Ovary (tissue), 9 donors: ENCODE results near the gene SLC22A9. TPM values are rescaled to one million over a fixed set of nuclear protein-coding genes. Genes with fewer than 3 reads are reported as not detected.
"Not testable (repeated sequence)": the region's sequence is repeated elsewhere in the genome, so short reads cannot be mapped to it uniquely, and the experiment has no call there.

Experiments
- DNase-seq, 5 donors: peaks; one replicate each; pipeline ENCODE4 v3.0.0-alpha.2; 2019 to 2020
- H3K27ac ChIP-seq, 2 donors: fragments of 200-600 bp; one replicate each; pipeline versions ENCODE4 v1.5.1 to v1.8.0; 2019 to 2022
- H3K27me3 ChIP-seq: fragments of 200-600 bp; one replicate; pipeline ENCODE4 v1.8.0; 2022
- H3K36me3 ChIP-seq: fragments of 200-600 bp; sonication (generic); one replicate; pipeline ENCODE4 v1.5.1; 2019
- H3K4me1 ChIP-seq: one replicate; pipeline ENCODE4 v1.8.1; 2013; ENCODE audit warnings: mild to moderate bottlenecking, moderate library complexity; ENCODE audit not compliant: insufficient read depth
- H3K4me3 ChIP-seq: fragments of 200-600 bp; sonication (generic); one replicate; pipeline ENCODE4 v1.5.1; 2017
- H3K9me3 ChIP-seq, 2 donors: fragments of 200-600 bp in 1 of 2; sonication (generic) in 1 of 2; one replicate each; pipeline versions ENCODE4 v1.5.1 to v1.8.1; 2013 to 2019; ENCODE audit warnings: mild to moderate bottlenecking in 1 of 2, moderate library complexity in 1 of 2
- CTCF ChIP-seq, 3 donors: fragments of 450-650 bp in 2 of 3; fragments of 200-600 bp in 1 of 3; IDR thresholded peaks; one replicate each; pipeline versions ENCODE4 v1.5.1 to v1.8.0; 2016 to 2022; ENCODE audit warnings: antibody characterized with exemption in 3 of 3, mild to moderate bottlenecking in 1 of 3
- EP300 ChIP-seq: sonication (generic); formaldehyde crosslinking; IDR thresholded peaks from one replicate; pipeline ENCODE4 v1.6.1; 2017; ENCODE audit warnings: antibody characterized with exemption
- POLR2A ChIP-seq: fragments of 450-650 bp; IDR thresholded peaks from one replicate; pipeline ENCODE4 v1.6.1; 2017; ENCODE audit warnings: antibody characterized with exemption, mild to moderate bottlenecking, moderate library complexity
- WGBS, 3 donors: extraction: QIAGEN DNeasy Blood & Tissue Kit in 1 of 3; methylation state at CpG; one replicate each; pipeline versions ENCODE4 v1.1.5 to v1.1.7; 2013 to 2017; 5-methylcytosine and 5-hydroxymethylcytosine counted together
- intact Hi-C, 4 donors: fragments of 100-400 bp; cut with DNase I; formaldehyde crosslinking; loops; one replicate each; pipeline versions ENCODE4 v1.11.0 to v1.15.1; 2022 to 2023
- polyA plus RNA-seq, 2 donors: library from polyadenylated mRNA; stranded (reverse); fragments of 200-250 nt in 1 of 2; fragments of 350-450 nt in 1 of 2; fragmentation: Illumina TruSeq in 1 of 2; extraction: RNeasy Lipid Tissue Mini Kit (QIAGEN cat#74804) in 1 of 2; gene quantifications; one replicate each; pipeline ENCODE4 v1.2.3, GENCODE V29; 2013 to 2014
- total RNA-seq, 7 donors: library from RNA; depleted of rRNA in 2 of 7; stranded (reverse); fragments of >200 nt in 2 of 7; fragmentation: NEBNext Ultra II Directional in 3 of 7; extraction: Animal tissue kit (Norgen Biotek cat#: 25700) in 3 of 7; gene quantifications; one replicate each; pipeline versions ENCODE4 v1.1.0 to v1.2.4, GENCODE V29; 2016 to 2023
- donor health status: DM: no; HTN: no; CAD: no; lungs with moderate emphysema.
- donor health status: DM: no; HTN: no; CAD: no.
- donor health status: Bipolar disorder and iron deficiency.
- donor health status: DM: yes; HTN: yes; CAD: no.
- donor health status: DM: no; HTN: no; CAD: no.
- donor health status: DM: yes; HTN: yes; CAD: no.

SLC22A9 gene
- total and polyA plus RNA-seq, 9 donors, result not detected

GRCh38 chr11:63405114-63405513 lies 35.5 kb downstream of the SLC22A9 start:
- no peak overlapping the region for H3K4me3 ChIP-seq
- no peak overlapping the region for H3K27ac ChIP-seq
- DNase-seq, result no peak
- no peaks in the 10 kb centered on the region for H3K9me3 ChIP-seq
- whole genome bisulfite sequencing, 3 donors, result 16 to 57% (median 39%) methylated on average over 3 of the region's 3 CpGs
- intact Hi-C loops, result no loop called here
- no peaks in the 10 kb centered on the region for H3K27me3 ChIP-seq
- no peaks in the 10 kb centered on the region for H3K4me1 ChIP-seq
- TF ChIP-seq POLR2A (no peak), CTCF (IDR thresholded peaks at IDR 0.05) (no peak), EP300 (no peak)
- no peaks in the 10 kb centered on the region for H3K36me3 ChIP-seq

GRCh38 chr11:63406458-63406857 lies 36.9 kb downstream of the SLC22A9 start:
- Histone ChIP-seq H3K36me3 (no peaks in the 10 kb centered on the region), H3K4me3 (no peak overlapping the region), H3K4me1 (no peaks in the 10 kb centered on the region), H3K27me3 (no peaks in the 10 kb centered on the region), H3K27ac (no peak overlapping the region), H3K9me3 (no peaks in the 10 kb centered on the region)
- intact Hi-C loops, result no loop called here
- no peak for TF ChIP-seq CTCF (IDR thresholded peaks at IDR 0.05)
- TF ChIP-seq POLR2A, result no peak
- TF ChIP-seq EP300, result no peak
- DNase-seq, result no peak
- 75 to 82% (median 79%) methylated on average over 2 of the region's 2 CpGs for WGBS, 3 donors

GRCh38 chr11:63417174-63417852 lies 47.7 kb downstream of the SLC22A9 start:
- intact Hi-C loops, result no loop called here
- DNase-seq, result no peak
- Histone ChIP-seq H3K27me3 (no peaks in the 10 kb centered on the region), H3K4me3 (no peak overlapping the region), H3K4me1 (no peaks in the 10 kb centered on the region), H3K36me3 (no peaks in the 10 kb centered on the region), H3K9me3 (no peaks in the 10 kb centered on the region), H3K27ac (no peak overlapping the region)
- WGBS, 3 donors, result 50 to 86% (median 56%) methylated on average over 2 of the region's 2 CpGs
- TF ChIP-seq POLR2A (no peak), EP300 (no peak), CTCF (IDR thresholded peaks at IDR 0.05) (no peak)

GRCh38 chr11:63427971-63428508 lies 58.5 kb downstream of the SLC22A9 start:
- 82 to 89% (median 87%) methylated on average over 2 of the region's 2 CpGs for WGBS, 3 donors
- Histone ChIP-seq H3K9me3 (no peaks in the 10 kb centered on the region), H3K4me1 (no peaks in the 10 kb centered on the region), H3K27ac (no peak overlapping the region), H3K36me3 (no peaks in the 10 kb centered on the region), H3K4me3 (no peak overlapping the region), H3K27me3 (no peaks in the 10 kb centered on the region)
- no peak for TF ChIP-seq EP300
- no peak for TF ChIP-seq CTCF (IDR thresholded peaks at IDR 0.05)
- TF ChIP-seq POLR2A, result no peak
- intact Hi-C loops, result no loop called here
- DNase-seq, result no peak

- WGBS, 3 donors, result 37 to 78% (median 62%) methylated on average over 2 of the region's 2 CpGs
- H3K27ac ChIP-seq, H3K36me3 ChIP-seq, intact Hi-C loops, H3K4me1 ChIP-seq, H3K9me3 ChIP-seq, H3K4me3 ChIP-seq, DNase-seq, H3K27me3 ChIP-seq: not testable (repeated sequence)
Observed at GRCh38 chr11:63430731-63431130, 61.1 kb downstream of the SLC22A9 start.

GRCh38 chr11:63435351-63435750 lies 65.8 kb downstream of the SLC22A9 start:
- H3K27ac ChIP-seq, H3K9me3 ChIP-seq, H3K36me3 ChIP-seq, intact Hi-C loops, H3K4me3 ChIP-seq, H3K27me3 ChIP-seq, DNase-seq, H3K4me1 ChIP-seq: not testable (repeated sequence)
- 72 to 81% (median 73%) methylated on average over 21 to 22 of the region's 22 CpGs for WGBS, 3 donors

GRCh38 chr11:63435831-63436230 lies 66.2 kb downstream of the SLC22A9 start:
- intact Hi-C loops, result not testable (repeated sequence)
- 3 to 8% (median 7%) methylated on average over 4 of the region's 4 CpGs for WGBS, 3 donors

More at GRCh38 chr11:63435831-63436230, 66.2 kb downstream of the SLC22A9 start:
- DNase-seq, H3K4me3 ChIP-seq, H3K9me3 ChIP-seq, H3K36me3 ChIP-seq, H3K27ac ChIP-seq, H3K27me3 ChIP-seq, H3K4me1 ChIP-seq: not testable (repeated sequence)
